Skin epidermis (tissue), 12 donors: Measurements from ENCODE around the gene PHACTR3.
"Not testable (repeated sequence)": the region's sequence is repeated elsewhere in the genome, so short reads cannot be mapped to it uniquely, and the experiment has no call there.

Source experiments
- H3K27ac ChIP-seq, 21 experiments: fragments of 200-600 bp; sonication (generic) in 11 of 21; one replicate each; pipeline ENCODE4 v1.5.0; 2020; ENCODE audit warnings: mild to moderate bottlenecking in 3 of 21, inconsistent platforms in 2 of 21, moderate library complexity in 2 of 21
- H3K4me3 ChIP-seq, 7 experiments: fragments of 200-600 bp; sonication (generic) in 2 of 7; one replicate each; pipeline ENCODE4 v1.5.0; 2020; ENCODE audit warnings: inconsistent platforms in 2 of 7, mild to moderate bottlenecking in 2 of 7, moderate library complexity in 1 of 7

Gene PHACTR3

DNA sequence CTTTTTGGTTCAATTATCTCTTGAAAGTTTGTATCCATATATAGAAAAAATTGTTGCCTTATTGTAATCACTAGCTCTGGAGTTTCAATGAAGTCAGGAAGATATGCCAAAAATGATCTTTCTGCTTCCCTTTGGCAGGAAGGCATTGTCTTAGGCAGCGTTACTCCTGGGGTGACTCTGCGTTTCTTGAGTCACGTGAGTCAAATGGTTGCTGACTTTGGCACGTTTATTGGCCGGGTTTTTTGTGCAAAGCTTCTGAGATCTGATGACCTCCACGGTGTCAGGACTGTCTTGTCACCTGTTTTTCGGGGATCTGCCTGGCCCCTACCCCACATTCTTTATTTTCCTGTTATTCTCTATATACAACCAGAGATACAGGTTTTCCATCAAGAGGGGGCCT, 10.4 kb downstream of the PHACTR3 start:
- Histone ChIP-seq H3K4me3 (no peak overlapping the region), H3K27ac (no peak overlapping the region)

DNA sequence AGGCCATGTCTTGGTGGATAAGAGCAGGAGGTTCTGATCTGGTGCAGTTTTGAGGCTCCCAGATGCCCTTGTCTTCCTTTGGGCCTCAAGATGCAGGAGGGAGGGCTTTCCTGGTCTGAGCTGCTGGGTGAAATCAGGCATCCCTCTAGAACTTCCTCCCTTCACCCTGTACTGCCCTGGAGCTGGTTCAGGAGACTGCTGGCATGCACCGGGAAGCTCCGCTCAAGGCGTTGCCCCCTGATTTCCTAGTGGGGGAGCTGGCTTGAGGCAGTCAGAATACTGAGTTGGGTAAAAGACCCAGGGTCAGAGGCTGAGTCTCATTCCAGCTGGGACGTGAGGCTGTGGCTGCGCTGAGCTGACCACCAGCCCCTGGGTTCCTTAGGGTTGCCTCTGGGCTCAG, 12.0 kb downstream of the PHACTR3 start:
- no peak overlapping the region for H3K27ac ChIP-seq
- no peak overlapping the region for H3K4me3 ChIP-seq

DNA sequence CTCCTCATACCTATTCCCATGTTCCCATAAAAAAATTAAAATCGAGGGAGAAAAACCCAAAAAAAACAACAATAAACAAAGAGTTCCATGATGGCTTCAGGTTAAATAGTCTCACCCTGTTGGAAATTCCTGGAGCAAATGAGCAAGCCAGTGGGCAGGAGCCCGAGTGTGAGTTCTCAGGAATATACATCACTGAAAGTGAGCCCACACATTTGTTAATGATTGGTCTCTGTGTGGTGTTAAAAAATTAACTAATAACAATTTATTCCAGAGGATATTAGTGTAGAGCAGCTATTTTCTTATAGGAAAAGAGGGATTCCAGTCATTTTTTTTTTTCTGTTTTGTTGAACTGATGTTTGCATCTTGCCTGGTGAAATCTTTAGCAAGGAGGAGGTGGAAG, 12.9 kb downstream of the PHACTR3 start:
- no peak overlapping the region for H3K4me3 ChIP-seq
- no peak overlapping the region for H3K27ac ChIP-seq

DNA sequence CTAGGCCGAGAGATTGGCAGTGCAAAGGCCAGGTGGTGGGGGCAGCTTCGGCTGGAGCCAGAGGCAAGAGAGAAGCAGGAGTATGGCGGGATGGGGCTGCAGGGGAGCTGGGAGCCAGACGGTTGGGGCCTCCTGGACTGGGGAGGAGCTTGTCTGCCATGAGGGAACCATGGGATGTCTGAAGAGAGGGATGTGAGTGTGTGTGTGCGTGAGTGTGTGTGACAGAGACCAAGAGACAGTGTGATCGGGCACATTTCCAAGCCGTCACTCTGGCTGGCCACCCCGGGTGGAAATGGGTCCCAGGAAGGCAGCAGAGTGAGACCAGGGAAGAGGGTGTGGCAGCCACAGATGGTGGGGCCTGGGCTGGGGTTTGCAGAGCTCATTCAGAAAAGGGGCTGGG, 13.8 kb downstream of the PHACTR3 start:
- Histone ChIP-seq H3K4me3 (no peak overlapping the region), H3K27ac (no peak overlapping the region)

DNA sequence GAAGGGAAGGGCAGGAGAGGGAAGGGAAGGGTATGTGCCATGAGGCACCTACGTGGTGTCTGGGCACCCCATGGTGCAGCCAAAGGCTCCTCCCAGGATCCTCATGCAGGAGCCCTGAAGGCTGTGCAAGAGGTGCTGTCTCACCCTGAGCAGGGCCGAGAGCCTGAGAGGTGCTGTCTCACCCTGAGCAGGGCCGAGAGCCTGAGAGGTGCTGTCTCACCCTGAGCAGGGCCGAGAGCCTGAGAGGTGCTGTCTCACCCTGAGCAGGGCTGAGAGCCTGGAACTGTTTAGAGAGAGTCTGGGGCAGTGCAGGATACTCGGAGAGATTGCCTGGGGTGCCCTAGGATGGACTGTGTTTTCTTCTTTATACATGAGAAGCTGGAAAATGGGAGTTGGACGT, 14.2 kb downstream of the PHACTR3 start:
- not testable (repeated sequence) for H3K27ac ChIP-seq, H3K4me3 ChIP-seq

DNA sequence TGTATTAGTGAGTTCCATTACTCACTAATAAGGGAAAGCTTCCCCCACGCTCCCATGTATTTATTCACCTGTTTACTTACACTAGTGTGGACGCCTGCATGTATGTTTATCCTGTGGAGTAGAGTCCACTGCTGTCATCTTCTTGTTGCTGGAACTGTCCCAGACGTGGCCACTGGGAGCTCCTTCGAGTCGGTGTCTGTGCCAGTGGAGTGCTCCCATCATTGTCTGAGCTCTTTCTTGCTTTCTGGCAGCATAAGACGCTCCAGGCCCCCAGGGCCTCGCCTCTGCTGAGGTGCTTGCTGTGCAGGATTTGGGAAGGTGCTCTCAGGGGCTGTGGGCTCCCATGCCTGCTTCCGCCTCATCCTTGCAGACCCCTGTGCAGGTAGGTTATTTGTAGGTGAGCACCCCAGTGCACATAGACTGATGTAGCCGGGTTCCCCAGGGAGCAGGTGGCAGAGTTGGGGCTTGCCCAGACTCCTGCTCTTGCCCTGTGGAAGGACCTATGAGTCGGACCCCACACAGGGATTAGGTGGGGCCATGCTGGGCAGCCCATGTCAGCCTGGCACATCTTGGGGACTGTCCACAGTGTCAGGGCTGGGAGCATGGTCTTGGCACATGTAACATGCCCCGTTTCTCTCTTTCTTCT, 16.6 kb downstream of the PHACTR3 start:
- no peak overlapping the region for H3K27ac ChIP-seq
- H3K4me3 ChIP-seq, result no peak overlapping the region

DNA sequence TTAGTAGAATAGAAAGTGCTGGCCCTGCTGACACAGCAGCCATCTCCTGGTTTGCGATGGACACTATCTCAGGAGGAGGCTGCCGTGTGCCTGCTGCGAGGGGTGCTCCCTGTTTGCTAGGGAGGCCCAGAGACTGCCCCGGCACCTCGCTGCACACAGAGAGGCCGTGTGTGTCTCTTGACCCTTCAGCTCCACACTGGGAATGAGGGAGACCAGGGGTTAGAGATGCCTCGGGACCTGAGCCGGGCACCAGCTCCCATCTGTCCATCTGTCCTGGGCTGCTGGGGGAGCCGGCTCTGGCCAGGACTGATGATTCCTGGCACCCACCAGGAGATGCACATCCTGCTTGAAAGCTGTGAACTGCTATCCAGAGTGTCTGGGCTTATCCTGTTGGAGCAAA, 18.2 kb downstream of the PHACTR3 start:
- no peak overlapping the region for H3K4me3 ChIP-seq
- H3K27ac ChIP-seq, result no peak overlapping the region

DNA sequence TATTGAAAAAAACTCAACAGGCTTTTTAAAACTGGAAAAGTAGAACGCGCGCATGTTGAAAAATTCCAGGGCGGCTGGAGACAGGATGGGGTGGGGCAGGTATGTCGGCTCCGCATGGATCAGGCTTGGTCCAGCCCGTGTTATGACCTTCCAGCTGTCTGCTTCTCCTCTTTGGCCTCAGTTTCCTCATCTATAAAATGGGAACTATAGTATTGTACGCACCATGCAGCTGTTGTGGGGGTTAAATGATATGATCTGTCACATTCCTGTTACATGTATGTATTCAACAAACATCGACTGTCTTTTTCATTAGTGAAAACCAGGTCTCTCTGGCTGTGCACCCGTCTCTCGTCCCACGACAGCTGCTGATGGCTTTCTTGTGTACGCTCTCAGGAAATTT, 18.8 kb downstream of the PHACTR3 start:
- H3K4me3 ChIP-seq, result no peak overlapping the region
- H3K27ac ChIP-seq, result no peak overlapping the region

DNA sequence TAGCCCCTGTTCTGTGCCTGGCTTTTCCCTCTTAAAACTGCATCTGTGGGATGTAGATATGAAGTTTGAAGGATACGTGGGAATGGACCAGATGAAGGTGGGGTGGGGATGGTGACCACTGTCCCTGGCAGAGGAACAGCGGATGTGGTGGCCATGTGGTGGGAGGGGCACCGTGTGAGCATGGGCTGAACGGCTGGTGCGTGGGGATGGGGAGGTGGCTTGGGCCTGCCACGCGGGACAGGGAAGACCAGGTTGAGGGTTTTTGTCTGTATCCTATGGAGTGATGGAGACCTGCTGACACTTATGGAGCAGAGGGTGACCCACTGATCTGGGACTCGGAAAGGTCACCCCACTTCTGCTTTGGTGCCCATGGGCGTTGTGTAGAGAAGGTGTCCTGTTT, 19.2 kb downstream of the PHACTR3 start:
- Histone ChIP-seq H3K27ac (no peak overlapping the region), H3K4me3 (no peak overlapping the region)

DNA sequence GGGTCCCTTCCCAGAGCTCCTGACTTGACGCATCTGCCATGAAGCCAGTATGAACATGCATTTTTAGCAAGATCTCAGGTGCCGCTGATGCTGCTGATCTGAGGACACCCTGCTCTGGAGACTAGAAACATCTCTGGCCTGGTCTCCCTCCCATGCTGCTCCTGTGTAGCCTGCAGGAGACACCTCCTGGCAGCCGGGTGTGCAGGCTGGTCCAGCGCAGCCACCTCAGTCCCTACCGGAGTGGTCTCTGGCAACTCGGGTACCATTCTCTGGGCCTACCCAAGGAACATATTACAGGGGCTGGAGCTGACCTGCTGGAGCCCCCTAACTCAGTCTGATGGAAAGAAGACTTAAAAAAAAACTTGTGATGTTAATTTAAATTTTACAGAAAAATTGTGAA, 20.1 kb downstream of the PHACTR3 start:
- Histone ChIP-seq H3K4me3 (no peak overlapping the region), H3K27ac (no peak overlapping the region)

DNA sequence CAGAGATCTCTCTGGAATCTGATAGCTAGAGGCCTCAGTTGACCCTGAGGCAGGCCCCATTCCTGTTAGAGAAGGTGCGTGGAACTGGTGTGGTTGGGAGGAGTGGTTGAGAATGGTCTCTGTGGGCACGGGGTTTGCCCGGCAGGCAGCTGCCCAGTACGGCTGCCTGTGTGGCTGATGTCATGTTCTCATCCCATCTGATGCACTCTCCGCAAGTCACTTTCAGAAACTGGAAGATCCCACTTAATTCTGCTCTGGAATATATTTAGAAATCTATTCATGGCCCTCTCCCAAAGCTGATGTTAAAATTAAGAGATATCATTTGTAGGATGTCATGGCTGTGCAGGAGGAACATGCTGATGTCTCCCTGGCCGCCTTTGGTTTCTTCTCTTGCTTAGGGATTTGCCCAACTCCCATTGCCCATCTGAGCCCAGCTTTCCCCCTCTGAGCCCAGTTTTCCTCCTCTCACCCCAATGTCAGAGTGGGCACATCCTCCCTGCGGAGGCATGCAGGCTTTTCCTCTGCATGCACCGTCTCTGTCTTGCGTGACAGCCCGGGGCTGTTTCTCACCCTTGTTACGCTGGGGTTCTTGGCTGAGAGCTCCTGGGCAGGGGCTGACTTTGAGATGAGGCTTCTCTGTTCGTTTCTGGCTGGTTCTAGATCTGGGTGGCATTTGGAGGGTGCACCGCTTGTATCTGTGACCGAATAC, 21.0 kb downstream of the PHACTR3 start:
- Histone ChIP-seq H3K27ac (no peak overlapping the region), H3K4me3 (no peak overlapping the region)

DNA sequence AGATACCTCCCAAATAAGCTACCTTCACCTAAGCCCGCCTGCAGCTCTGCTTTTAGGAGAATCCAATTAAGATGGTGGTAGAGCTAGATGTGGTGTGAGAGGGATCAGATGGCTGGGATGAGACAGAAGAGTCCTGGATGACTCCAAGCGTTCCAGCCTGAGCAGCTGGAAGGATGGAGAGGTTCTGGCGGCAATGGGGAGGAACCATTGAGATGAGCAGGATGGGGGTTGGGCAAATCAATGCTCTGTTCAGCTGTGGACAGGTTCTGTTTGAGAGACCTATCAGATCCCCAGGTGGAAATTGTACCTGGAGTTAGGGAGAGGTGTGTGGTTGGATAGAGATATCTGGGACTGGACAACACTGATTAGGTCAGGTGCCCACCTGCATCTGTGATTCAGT, 23.0 kb downstream of the PHACTR3 start:
- Histone ChIP-seq H3K27ac (no peak overlapping the region), H3K4me3 (no peak overlapping the region)

DNA sequence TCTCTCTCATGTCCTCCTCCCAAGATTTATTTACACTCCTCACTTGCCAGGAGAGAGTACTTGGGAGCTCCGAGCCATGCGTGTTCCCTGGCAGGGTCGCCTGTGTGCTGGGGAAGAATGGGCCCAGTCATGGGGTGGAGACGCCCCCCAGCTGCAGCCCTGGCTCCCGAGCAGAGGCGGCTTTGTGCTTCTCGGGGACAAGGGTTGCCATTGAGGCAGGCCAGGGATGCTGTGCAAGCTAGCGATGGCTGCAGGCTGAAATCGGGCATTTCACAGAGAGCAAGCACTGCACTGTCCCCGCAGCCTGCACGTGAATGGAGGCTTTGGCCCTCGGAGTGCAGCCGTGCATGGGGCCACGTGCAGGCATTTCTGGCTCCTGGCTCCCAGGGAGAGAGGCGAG, 23.8 kb downstream of the PHACTR3 start:
- no peak overlapping the region for H3K27ac ChIP-seq
- no peak overlapping the region for H3K4me3 ChIP-seq

DNA sequence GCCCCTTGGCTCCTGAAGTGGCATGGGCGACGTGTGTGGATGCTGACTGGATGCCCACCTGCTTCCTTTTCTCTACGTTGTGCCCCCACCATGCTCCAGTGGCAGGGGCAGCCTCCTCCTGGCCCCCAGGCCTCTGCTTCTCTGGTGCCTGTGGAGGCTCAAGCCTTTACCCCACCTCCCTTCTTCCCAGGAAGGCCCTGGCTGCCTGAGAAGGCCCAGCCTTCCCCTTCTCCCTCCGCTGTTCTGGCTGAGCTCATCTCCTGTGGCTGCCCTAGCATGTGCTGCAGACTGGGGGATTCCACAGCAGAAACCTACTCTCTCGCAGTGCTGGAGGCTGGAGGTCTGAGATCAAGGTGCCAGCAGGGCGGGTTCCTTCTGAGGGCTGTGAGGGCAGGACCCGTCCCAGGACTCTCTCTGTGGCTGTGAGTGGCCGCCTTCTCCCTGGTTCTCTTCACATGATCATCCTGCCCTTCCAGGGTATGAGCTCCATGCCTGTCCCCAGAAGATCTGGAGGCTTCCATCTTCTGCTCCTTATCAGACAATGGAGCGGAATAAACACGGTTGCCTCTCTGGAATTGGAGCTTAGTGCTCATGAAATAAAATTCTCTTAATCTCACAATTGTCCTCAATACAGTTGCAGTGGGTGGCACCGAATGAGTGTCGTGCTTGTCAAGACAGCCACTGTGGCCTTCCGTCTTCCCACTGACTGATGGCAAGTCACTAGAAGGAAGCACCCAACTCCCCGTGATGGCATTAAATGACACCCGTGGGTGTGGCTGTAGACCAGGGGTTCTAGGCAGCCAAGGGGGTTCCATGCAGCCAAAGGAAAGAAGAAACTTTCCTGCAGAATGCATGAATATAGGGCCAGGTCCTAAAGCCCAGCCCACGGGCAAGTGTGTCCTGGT, 25.1 kb downstream of the PHACTR3 start:
- Histone ChIP-seq H3K27ac (no peak overlapping the region), H3K4me3 (no peak overlapping the region)

DNA sequence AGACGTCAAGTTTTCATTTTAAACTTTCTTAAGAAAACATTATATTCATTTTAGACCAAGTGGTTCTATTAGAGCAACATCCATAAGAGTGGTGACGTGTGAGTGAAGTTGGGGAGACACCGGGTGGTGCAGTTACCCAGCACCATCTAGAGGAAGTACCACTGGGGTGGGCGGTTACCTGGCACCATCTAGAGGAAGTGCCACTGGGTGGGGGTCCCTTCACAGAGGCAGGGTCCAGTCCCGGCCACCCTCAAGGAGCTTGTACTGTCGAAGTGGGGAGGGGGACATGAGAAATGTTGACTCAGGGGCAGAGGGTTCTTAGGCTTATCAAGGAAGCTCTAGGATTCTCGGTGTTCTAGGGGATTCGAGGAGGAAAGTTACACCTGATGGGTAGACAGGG, 26.2 kb downstream of the PHACTR3 start:
- no peak overlapping the region for H3K27ac ChIP-seq
- no peak overlapping the region for H3K4me3 ChIP-seq

DNA sequence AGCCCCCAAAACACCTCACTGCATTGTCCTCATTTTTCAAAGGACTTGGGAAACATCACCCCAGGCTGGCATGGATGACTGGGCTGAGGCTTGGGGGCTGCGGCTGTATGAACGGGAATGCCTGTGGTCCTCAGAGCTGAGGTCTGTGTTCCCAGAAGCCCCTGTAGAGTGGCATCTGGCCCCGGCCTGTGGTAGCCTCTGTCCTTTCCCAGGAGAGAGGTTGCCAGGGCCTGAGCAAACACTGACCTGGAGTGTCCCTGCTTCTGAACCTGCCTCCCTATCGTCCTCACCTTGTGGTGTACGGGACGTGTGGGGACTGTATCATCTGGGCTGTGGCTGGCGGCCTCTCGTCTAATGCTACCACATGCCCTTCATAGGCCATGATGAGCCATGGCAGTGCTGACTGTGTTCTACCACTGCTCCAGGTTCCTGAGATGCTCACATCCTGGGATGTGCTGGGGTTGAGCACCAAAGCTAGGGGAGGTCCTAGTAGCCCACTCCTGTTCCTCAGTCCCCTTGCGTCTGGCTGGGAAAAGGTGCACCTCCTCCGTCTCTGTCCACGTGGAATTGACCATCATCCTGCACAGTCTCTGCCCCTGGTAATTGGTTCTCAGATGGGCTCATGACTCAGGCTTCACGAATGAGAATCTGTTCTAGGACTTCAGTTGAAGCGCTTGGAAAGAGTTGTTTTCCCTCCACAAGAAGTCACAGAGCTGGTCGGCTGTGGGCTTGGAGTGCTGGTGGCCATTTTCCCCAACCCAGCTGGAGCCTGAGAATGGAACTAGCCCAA, 27.6 kb downstream of the PHACTR3 start:
- Histone ChIP-seq H3K27ac (no peak overlapping the region), H3K4me3 (no peak overlapping the region)

DNA sequence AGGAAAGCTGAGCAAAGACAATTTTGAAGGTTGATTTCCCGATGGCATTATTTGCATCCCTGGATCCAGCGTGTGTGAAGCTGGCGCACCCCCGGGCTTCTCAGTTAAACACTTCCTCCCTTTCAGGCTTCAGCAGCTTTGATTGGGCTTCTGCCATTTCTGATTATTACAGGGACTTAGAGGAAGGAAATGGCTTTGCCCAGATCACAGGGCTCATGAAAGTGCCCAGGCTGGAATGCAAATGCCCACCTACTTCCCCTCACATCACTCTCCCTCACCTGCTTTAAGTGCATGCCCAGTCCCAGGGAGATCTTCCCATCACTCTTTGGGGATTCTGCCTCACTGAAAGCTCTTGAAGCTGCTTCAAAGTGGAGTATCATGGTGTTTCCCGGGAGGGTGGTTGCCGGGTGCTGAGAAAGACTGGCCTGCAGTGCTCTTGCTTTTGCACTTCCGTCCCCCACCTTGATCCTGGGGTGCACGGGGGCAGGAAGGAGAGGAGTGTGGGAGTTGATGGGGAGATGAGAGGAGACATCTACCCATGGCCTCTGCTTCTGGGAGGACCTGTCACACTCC, 28.3 kb downstream of the PHACTR3 start:
- no peak overlapping the region for H3K27ac ChIP-seq
- H3K4me3 ChIP-seq, result no peak overlapping the region

DNA sequence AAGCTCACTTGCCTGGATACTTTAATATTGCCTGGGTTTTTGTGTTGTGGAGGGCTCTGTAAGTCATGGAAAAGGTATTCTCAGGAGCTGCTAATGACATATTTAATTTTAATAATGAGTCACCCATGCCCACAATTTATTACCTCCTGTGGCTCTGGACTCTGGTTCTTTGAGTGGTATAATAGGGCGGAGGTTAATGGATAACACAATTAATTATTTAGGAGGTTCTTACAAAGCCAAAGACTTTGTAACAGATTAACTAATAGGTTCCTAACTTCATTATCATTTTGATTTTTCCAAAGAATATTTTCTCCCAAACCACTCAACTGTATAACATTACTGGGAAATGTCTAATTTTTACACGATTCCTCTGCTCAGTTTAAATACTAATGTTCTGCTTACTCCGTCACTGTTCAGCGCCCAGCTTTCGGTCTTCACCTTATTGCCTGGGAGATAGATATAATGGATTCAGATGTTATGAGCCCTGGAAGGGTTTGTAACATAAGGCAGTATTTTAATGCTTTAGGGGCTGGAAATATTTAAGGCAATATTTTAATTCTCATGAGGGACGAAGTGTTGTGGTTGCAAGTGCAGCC, 29.4 kb downstream of the PHACTR3 start:
- Histone ChIP-seq H3K27ac (no peak overlapping the region), H3K4me3 (no peak overlapping the region)

DNA sequence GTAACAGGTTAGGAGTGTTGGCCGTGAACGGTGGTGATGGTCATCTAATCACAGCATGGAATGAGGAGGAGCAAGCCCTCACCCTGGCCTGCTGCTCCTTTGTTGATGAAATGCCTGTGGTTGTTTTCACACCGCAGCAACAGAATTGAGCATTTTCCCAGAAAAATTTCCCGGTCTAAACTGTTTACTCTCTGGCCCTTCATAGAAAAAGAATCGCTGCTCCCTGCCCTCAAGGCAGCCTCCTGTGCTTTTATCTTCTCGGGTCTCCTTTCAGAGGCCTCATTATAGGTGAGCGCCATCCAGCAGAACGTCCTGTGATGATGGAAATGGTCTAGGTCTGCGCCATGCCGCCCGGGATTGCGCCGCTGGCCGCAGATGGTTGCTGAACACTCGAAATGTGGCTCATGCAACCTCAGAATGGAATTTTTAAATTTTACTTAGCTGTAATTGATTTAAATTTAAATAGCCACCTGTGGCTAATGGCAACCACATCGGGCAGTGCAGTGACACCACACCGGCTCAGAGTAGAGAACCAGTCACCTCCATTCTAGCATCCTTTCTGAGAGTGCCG, 30.2 kb downstream of the PHACTR3 start:
- no peak overlapping the region for H3K27ac ChIP-seq

More for the DNA sequence above, 30.2 kb downstream of the PHACTR3 start:
- no peak overlapping the region for H3K4me3 ChIP-seq
